Tibial artery (tissue), 4 donors: ENCODE results near the gene ADGRL3.

Experiments
- DNase-seq, 2 donors: peaks; one replicate each; pipeline ENCODE4 v3.0.0-alpha.2; 2019
- H3K27ac ChIP-seq, 2 donors: fragments of 200-600 bp; sonication (generic) in 1 of 2; 1 replicate in 1 of 2; 2 replicates in 1 of 2; pipeline ENCODE4 v1.5.1; 2018 to 2019; ENCODE audit warnings: mild to moderate bottlenecking in 1 of 2
- H3K27me3 ChIP-seq, 2 donors: fragments of 200-600 bp; sonication (generic) in 1 of 2; one replicate each; pipeline versions ENCODE4 v1.5.1 to v1.6.0; 2016 to 2019
- H3K36me3 ChIP-seq, 3 donors: fragments of 200-600 bp; sonication (generic) in 2 of 3; one replicate each; pipeline ENCODE4 v1.5.1; 2016 to 2019; ENCODE audit warnings: mild to moderate bottlenecking in 2 of 3
- H3K4me1 ChIP-seq, 4 donors: fragments of 200-600 bp; sonication (generic) in 2 of 4; 1 replicate in 3 of 4; 2 replicates in 1 of 4; pipeline ENCODE4 v1.5.1; 2016 to 2019
- H3K4me3 ChIP-seq, 2 donors: fragments of 200-600 bp; sonication (generic) in 1 of 2; 1 replicate in 1 of 2; 2 replicates in 1 of 2; pipeline ENCODE4 v1.5.1; 2018 to 2019; ENCODE audit warnings: mild to moderate bottlenecking in 2 of 2
- H3K9me3 ChIP-seq, 3 donors: fragments of 200-600 bp; sonication (generic) in 1 of 3; one replicate each; pipeline ENCODE4 v1.5.1; 2016 to 2019
- intact Hi-C: fragments of 100-400 bp; cut with DNase I; formaldehyde crosslinking; loops from one replicate; pipeline ENCODE4 v1.15.0; 2023; ENCODE audit warnings: low total_unique reads
- TF ChIP-seq, protein P1 (sequence below), 2 experiments: fragments of 200-600 bp in 1 of 2; fragments of 450-650 bp in 1 of 2; IDR thresholded peaks; one replicate each; pipeline ENCODE4 v1.5.1; 2017 to 2019; ENCODE audit warnings: antibody characterized with exemption in 2 of 2, mild to moderate bottlenecking in 1 of 2, moderate library complexity in 1 of 2

ADGRL3 gene

DNA sequence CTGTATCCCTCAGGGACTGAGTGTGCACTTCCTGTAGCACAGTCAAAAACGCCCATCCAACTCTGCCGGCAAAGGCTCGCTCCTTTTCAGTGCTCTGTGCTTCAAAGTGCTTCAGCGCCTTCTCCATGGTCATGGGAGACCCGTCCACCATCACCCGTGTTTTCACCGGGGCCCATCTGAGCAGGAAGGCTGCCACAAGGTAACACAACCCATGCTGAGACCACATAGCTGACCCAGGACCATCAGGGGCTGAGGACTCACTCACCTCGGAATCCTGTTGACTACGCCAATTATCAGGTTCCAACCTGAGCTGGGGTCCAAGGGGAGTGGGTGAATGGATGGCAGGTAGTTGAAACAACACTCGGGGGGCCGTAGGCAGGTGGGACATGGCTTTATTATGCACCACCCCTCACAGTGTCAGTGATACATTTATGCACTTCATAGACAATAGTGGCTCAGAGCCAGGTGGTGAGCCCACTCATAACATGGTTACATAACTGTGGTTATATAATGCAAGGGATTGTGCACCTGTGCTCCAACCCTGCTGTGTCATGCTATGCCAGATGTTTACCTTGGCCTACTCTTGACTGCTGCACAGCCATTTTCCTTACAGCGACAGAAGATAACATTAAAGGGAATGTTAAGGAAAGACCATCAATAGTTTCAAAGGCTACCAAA, 227.8 kb downstream of the ADGRL3 start:
- Histone ChIP-seq H3K27ac (no peak overlapping the region), H3K4me1 (no peaks in the 10 kb centered on the region)
- TF ChIP-seq, protein P1, sequence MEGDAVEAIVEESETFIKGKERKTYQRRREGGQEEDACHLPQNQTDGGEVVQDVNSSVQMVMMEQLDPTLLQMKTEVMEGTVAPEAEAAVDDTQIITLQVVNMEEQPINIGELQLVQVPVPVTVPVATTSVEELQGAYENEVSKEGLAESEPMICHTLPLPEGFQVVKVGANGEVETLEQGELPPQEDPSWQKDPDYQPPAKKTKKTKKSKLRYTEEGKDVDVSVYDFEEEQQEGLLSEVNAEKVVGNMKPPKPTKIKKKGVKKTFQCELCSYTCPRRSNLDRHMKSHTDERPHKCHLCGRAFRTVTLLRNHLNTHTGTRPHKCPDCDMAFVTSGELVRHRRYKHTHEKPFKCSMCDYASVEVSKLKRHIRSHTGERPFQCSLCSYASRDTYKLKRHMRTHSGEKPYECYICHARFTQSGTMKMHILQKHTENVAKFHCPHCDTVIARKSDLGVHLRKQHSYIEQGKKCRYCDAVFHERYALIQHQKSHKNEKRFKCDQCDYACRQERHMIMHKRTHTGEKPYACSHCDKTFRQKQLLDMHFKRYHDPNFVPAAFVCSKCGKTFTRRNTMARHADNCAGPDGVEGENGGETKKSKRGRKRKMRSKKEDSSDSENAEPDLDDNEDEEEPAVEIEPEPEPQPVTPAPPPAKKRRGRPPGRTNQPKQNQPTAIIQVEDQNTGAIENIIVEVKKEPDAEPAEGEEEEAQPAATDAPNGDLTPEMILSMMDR (IDR thresholded peaks at IDR 0.05) = no peak

DNA sequence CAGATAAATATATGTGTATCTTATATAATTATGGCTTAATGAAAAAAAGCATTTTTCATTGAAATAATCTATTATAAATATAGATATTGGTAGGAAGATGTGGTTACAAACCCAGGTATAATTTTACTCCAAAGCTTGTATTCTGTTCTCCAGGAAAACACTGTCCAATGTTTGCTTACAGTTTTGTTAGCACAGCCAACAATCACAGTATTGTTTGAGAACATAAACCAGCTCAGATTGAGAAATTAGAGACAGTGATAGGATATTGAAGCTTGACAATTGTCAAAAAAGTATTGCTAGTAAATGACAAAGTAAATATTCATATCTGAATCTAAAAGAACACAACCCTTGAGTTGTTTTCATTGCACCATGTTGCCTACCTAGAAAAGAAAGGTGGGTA, 228.8 kb downstream of the ADGRL3 start:
- Histone ChIP-seq H3K27ac (no peak overlapping the region), H3K9me3 (no peaks in the 10 kb centered on the region), H3K4me3 (no peak overlapping the region), H3K36me3 (no peaks in the 10 kb centered on the region), H3K4me1 (no peaks in the 10 kb centered on the region), H3K27me3 (no peaks in the 10 kb centered on the region)
- TF ChIP-seq, protein P1 (IDR thresholded peaks at IDR 0.05) = no peak
- intact Hi-C loops = no loop called here
- DNase-seq = no peak

More for the DNA sequence above, 227.8 kb downstream of the ADGRL3 start:
- DNase-seq = no peak
- no peaks in the 10 kb centered on the region for H3K9me3 ChIP-seq
- intact Hi-C loops = no loop called here
- no peaks in the 10 kb centered on the region for H3K36me3 ChIP-seq
- no peak overlapping the region for H3K4me3 ChIP-seq
- no peaks in the 10 kb centered on the region for H3K27me3 ChIP-seq

DNA sequence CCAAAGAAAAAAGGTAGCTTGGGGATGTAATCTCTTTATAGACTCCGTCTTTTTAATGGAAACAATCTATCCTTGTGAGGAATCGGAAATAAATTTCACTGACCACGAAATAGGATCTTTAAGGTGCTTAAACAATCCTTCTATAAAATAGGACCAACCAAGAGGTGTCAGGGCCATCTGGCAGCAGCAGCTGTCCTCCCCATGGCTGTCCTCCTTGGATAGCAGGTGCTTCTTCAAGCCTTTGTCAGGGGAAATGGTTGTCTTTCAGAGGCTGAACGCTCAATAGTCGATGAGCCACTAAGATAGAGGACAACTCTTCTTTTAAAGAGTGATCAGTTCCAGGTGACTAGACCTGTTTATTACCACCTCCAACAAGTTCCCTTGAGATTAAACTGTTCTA, 231.0 kb downstream of the ADGRL3 start:
- Histone ChIP-seq H3K4me1 (no peaks in the 10 kb centered on the region), H3K4me3 (no peak overlapping the region), H3K27ac (no peak overlapping the region), H3K27me3 (no peaks in the 10 kb centered on the region), H3K36me3 (no peaks in the 10 kb centered on the region), H3K9me3 (no peaks in the 10 kb centered on the region)
- DNase-seq = no peak
- intact Hi-C loops = no loop called here
- TF ChIP-seq, protein P1 (IDR thresholded peaks at IDR 0.05) = no peak

DNA sequence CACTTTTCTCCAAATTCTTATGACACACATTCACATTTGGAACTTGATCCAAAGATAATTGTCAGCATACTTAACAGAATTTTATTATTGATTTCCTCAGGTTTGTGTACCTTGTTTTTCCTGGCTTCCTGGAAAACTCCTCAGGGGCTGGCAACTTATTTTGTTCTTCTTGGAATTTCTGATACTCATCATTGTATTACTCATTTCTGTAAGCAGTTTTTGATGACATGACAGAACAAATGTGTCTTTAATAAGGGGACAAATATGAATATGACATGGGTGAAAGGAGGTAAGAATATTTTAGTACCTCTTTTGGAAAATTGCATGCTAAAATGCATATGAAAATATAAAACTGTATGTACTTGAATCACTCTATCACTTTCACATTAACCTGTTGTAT, 237.8 kb downstream of the ADGRL3 start:
- Histone ChIP-seq H3K27ac (no peak overlapping the region), H3K9me3 (no peaks in the 10 kb centered on the region), H3K4me3 (no peak overlapping the region), H3K27me3 (no peaks in the 10 kb centered on the region), H3K4me1 (peaks cover 0 to 9% (median 0%) of the 10 kb centered on the region in 4 donors), H3K36me3 (no peaks in the 10 kb centered on the region)
- DNase-seq = no peak
- TF ChIP-seq, protein P1 (IDR thresholded peaks at IDR 0.05) = no peak
- intact Hi-C loops = no loop called here

DNA sequence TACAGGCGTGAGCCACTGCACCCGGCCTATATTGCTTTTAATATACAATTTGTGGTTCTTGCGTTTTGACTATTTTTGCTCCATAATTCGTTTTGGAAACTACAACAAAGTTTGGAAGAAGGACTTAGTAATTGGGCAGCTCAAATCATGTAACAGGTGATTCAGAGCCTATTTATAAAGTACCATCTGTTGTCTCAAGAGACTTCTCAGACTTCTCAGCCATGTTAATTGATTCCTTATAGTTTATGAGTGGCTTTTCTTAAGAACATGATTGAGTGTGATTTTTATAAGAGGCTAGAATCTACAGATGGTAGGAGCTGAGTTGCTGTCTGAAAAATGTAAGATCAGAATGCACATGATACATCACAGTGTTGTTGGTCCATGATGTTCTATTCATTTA, 240.2 kb downstream of the ADGRL3 start:
- intact Hi-C loops = no loop called here
- Histone ChIP-seq H3K27ac (no peak overlapping the region), H3K4me3 (no peak overlapping the region), H3K4me1 (peaks cover 0 to 27% (median 0%) of the 10 kb centered on the region in 4 donors), H3K9me3 (no peaks in the 10 kb centered on the region), H3K36me3 (no peaks in the 10 kb centered on the region), H3K27me3 (no peaks in the 10 kb centered on the region)
- TF ChIP-seq, protein P1 (IDR thresholded peaks at IDR 0.05) = no peak
- DNase-seq = no peak
